Lower lobe of right lung (tissue), 2 donors: ENCODE results near the gene CBLN3. TPM values are rescaled to one million over a fixed set of nuclear protein-coding genes. Genes with fewer than 3 reads are reported as not detected.
"Not testable (repeated sequence)": the region's sequence is repeated elsewhere in the genome, so short reads cannot be mapped to it uniquely, and the experiment has no call there.

Source experiments
- ATAC-seq, 2 donors: fragments of 200-7000 bp; cut with Tn5 transposase; one replicate each; pipeline ENCODE4 v1.9.1; 2020 to 2022; ENCODE audit warnings: mild to moderate bottlenecking in 2 of 2, moderate library complexity in 2 of 2
- DNase-seq: peaks from one replicate; pipeline ENCODE4 v3.0.0-alpha.2; 2020
- H3K27ac ChIP-seq: fragments of 200-600 bp; one replicate; pipeline ENCODE4 v1.8.0; 2022
- H3K27me3 ChIP-seq: fragments of 200-600 bp; one replicate; pipeline ENCODE4 v1.8.0; 2022; ENCODE audit warnings: low read depth
- H3K36me3 ChIP-seq: fragments of 200-600 bp; one replicate; pipeline ENCODE4 v1.8.0; 2022; ENCODE audit warnings: mild to moderate bottlenecking
- H3K4me1 ChIP-seq: fragments of 200-600 bp; one replicate; pipeline ENCODE4 v1.8.0; 2022
- H3K4me3 ChIP-seq: fragments of 200-600 bp; one replicate; pipeline ENCODE4 v1.8.0; 2022; ENCODE audit warnings: mild to moderate bottlenecking
- H3K9me3 ChIP-seq: fragments of 200-600 bp; one replicate; pipeline ENCODE4 v1.8.0; 2022
- intact Hi-C: fragments of 100-400 bp; cut with DNase I; formaldehyde crosslinking; loops from one replicate; pipeline ENCODE4 v1.11.0; 2022
- total RNA-seq: library from RNA; stranded (reverse); fragmentation: NEBNext Ultra II Directional; extraction: Animal tissue kit (Norgen Biotek cat#: 25700); gene quantifications from one replicate; pipeline ENCODE4 v1.2.1, GENCODE V29; 2021
- TF ChIP-seq, protein P1 (sequence below): fragments of 200-600 bp; IDR thresholded peaks from one replicate; pipeline ENCODE4 v1.8.0; 2022; ENCODE audit warnings: antibody characterized with exemption, mild to moderate bottlenecking
- donor health status: DM: no; HTN: yes; CAD: no; lungs with severe emphysema.

Gene CBLN3
- total RNA-seq, 1 donor from 2014 or later = 2.3 TPM

DNA sequence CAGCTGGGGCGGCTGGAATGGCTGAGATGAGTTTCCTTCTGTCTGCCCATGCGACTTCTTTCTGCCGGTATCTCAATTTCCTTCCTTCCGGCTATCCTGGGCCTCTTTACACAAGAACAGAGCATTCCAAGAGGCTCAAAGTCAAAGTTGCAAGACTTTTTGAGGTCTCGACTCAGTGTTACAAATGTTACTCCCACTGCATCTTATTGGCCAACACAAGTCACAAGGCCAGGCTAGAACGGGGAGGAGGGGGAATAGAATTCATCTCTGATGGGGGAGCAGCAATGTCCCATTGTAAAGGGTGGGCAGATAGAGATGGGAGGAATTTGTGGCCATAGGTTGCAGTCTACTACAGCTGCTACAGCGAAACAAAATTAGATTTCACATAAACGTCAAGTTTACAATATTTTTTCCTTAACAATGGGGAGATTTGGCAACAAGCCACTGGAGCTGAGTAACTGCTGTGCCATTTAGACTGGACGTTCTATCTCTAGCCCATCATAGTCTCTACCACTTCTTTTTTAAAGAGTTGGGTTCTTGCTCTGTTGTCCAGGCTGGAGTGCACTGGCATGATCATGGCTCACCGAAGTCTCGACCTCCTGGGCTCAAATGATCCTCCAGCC, 40.1 kb downstream of the CBLN3 start:
- Histone ChIP-seq H3K9me3 (no peaks in the 10 kb centered on the region), H3K4me3 (no peak overlapping the region), H3K4me1 (peaks cover 22% of the 10 kb centered on the region), H3K27me3 (no peaks in the 10 kb centered on the region), H3K36me3 (no peaks in the 10 kb centered on the region), H3K27ac (no peak overlapping the region)
- TF ChIP-seq, protein P1, sequence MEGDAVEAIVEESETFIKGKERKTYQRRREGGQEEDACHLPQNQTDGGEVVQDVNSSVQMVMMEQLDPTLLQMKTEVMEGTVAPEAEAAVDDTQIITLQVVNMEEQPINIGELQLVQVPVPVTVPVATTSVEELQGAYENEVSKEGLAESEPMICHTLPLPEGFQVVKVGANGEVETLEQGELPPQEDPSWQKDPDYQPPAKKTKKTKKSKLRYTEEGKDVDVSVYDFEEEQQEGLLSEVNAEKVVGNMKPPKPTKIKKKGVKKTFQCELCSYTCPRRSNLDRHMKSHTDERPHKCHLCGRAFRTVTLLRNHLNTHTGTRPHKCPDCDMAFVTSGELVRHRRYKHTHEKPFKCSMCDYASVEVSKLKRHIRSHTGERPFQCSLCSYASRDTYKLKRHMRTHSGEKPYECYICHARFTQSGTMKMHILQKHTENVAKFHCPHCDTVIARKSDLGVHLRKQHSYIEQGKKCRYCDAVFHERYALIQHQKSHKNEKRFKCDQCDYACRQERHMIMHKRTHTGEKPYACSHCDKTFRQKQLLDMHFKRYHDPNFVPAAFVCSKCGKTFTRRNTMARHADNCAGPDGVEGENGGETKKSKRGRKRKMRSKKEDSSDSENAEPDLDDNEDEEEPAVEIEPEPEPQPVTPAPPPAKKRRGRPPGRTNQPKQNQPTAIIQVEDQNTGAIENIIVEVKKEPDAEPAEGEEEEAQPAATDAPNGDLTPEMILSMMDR = no peak
- DNase-seq (no peak), ATAC-seq (no peak)
- intact Hi-C loops = no loop called here

DNA sequence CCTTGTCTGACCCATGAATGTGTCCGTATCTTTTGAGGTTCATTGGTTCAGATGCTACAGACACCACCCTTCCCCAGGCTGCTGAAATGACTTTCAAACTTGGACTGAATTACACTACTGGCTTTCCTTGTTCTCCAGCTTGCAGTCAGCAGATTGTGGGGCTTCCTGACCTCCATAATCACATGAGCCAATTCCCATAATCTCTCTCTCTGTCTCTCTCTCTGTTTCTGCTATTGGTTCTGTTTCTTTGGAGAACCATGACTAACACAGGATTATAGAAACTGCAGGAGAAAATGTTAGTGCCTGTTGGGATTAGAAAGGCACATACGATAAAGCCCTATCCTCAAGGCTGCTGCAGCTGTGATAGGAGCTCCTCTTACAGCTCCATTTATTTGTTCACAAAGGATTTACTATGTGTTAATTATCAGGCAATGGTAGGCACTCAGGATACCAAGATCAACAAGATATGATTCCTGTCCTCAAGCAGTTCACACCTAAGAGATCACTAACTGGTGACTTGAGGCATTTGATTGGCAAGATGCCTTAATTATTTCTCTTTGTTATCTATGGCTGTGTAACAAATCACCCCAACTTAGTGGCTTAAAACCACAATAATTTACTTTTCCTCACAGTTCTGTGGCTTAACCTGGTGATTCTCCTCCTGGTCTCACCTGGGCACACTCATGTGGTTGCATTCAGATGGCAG, 40.8 kb downstream of the CBLN3 start:
- H3K27ac ChIP-seq = no peak overlapping the region
- H3K4me1 ChIP-seq = peaks cover 22% of the 10 kb centered on the region
- no peak overlapping the region for H3K4me3 ChIP-seq
- no peaks in the 10 kb centered on the region for H3K9me3 ChIP-seq
- H3K27me3 ChIP-seq = no peaks in the 10 kb centered on the region
- TF ChIP-seq, protein P1 = no peak
- intact Hi-C loops = no loop called here
- no peaks in the 10 kb centered on the region for H3K36me3 ChIP-seq
- DNase-seq (no peak), ATAC-seq (no peak)

DNA sequence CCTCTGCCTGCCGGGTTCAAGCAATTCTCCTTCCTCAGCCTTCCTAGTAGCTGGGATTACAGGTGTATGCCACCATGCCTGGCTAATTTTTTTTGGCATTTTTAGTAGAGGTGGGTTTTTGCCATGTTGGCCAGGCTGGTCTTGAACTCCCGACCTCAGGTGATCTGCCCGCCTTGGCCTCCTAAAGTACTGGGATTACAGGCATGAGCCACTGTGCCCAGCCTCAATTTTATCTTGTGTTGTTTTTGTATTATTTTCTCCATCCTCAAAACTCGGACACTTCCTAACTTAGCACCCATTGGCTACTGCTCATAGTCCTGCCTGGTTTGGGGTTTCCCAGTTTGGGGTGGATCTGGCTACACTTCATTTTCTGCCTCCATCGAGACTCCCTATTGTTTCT, 41.9 kb downstream of the CBLN3 start:
- H3K4me3 ChIP-seq, DNase-seq, ATAC-seq, H3K9me3 ChIP-seq, H3K27me3 ChIP-seq, intact Hi-C loops, H3K36me3 ChIP-seq, H3K27ac ChIP-seq: not testable (repeated sequence)
- H3K4me1 ChIP-seq = peaks cover 20% of the 10 kb centered on the region

DNA sequence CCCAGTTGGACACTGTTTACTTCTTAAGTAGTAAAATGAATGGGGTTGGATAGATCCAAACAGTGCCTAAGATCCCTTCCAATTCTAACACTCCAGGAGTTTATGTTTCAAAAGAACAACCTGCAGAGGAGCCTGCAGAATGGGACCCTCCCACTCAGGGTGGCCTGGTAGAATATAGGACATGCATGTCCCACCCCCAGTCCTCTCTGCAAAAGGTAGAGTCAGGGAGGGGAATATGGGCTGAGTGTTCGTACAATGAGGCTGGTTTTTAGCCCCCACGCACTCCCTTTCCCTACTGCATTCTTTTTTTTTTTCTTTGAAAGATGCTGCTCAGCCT, 42.5 kb downstream of the CBLN3 start:
- no peak overlapping the region for H3K4me3 ChIP-seq
- H3K9me3 ChIP-seq = no peaks in the 10 kb centered on the region
- ATAC-seq = no peak
- DNase-seq = no peak
- H3K27me3 ChIP-seq = no peaks in the 10 kb centered on the region
- no peaks in the 10 kb centered on the region for H3K36me3 ChIP-seq
- intact Hi-C loops = no loop called here
- no peak overlapping the region for H3K27ac ChIP-seq
- peaks cover 14% of the 10 kb centered on the region for H3K4me1 ChIP-seq
- TF ChIP-seq, protein P1 = no peak

DNA sequence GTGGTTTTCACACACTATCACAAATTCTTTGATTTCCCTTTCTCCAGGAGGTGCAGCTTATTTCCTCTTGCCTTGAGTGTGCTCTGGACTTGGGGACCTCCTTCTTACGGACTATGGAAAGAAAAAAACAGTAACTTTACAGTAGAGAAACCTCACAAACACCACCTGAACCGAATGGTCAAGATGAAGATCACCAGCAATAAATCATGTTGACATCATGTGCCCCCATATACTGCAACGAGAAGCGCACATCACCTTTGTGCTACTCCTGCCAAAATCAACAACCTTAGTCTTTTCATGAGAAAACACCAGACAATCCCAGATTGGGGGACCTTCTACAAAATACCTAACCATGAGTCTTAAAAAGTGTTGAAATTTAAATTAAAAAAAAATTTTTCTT, 43.9 kb downstream of the CBLN3 start:
- TF ChIP-seq, protein P1 = no peak
- no peak for ATAC-seq
- H3K36me3 ChIP-seq = no peaks in the 10 kb centered on the region
- no peak overlapping the region for H3K4me3 ChIP-seq
- no peaks in the 10 kb centered on the region for H3K9me3 ChIP-seq
- intact Hi-C loops = no loop called here
- no peak overlapping the region for H3K27ac ChIP-seq
- H3K4me1 ChIP-seq = peaks cover 13% of the 10 kb centered on the region
- DNase-seq = no peak
- H3K27me3 ChIP-seq = no peaks in the 10 kb centered on the region

DNA sequence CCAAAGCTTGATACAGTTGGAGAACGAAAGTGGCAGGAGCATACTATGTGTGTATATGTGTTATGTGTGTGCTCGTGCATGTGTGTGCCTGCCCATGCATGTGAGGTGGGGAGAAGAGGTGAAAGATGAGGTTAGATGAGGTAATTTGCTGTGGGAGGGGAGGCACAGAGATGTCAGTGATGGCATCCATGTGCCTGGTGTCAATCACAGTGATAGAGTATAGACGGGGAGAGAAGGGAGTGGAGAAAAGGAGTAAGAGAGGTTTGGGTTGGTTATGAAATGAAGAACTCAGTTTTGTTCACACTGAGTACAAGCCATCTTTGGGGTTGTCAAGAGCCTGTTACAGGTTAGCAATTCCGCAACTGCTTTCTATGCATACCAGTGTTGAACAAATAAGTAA, 45.3 kb downstream of the CBLN3 start:
- no peak overlapping the region for H3K4me3 ChIP-seq
- intact Hi-C loops = no loop called here
- H3K36me3 ChIP-seq = no peaks in the 10 kb centered on the region
- DNase-seq (no peak), ATAC-seq (no peak)
- peaks cover 9% of the 10 kb centered on the region for H3K4me1 ChIP-seq
- H3K9me3 ChIP-seq = no peaks in the 10 kb centered on the region
- H3K27ac ChIP-seq = no peak overlapping the region
- no peaks in the 10 kb centered on the region for H3K27me3 ChIP-seq
- TF ChIP-seq, protein P1 = no peak
